AG04450 (cell line): ENCODE data around the gene LCN6. TPM values are rescaled to one million over a fixed set of nuclear protein-coding genes. Genes with fewer than 3 reads are reported as not detected.

ENCODE experiments used
- CTCF ChIA-PET: fragments of 300-600, 350-600 bp; formaldehyde crosslinking; extraction: SDS; loops from one replicate; lab custom pipeline; 2022; ENCODE audit warnings: antibody characterized with exemption, inconsistent platforms; lab: Charles Lee
- POLR2A ChIA-PET: fragments of 350-600 bp; formaldehyde crosslinking; extraction: SDS; loops from one replicate; lab custom pipeline; 2021; ENCODE audit warnings: antibody characterized with exemption, inconsistent platforms; lab: Yijun Ruan, JAX
- DNase-seq: peaks from one replicate; pipeline ENCODE4 v3.0.0-alpha.2; 2011; ENCODE audit warnings: low read depth, low spot score
- H3K27ac ChIP-seq: one replicate; pipeline ENCODE4 v1.5.1; 2012; ENCODE audit warnings: low read depth, low read length, control low read depth
- H3K27me3 ChIP-seq: one replicate; pipeline ENCODE4 v1.6.0; 2012; ENCODE audit warnings: low read length; ENCODE audit not compliant: control insufficient read depth, insufficient read depth
- H3K4me3 ChIP-seq: 2 replicates; pipeline ENCODE4 v1.5.1; 2011; ENCODE audit warnings: mild to moderate bottlenecking, low read depth, low read length, control low read depth
- H3K9me3 ChIP-seq: 2 replicates; pipeline ENCODE4 v1.5.1; 2012; ENCODE audit warnings: low read length; ENCODE audit not compliant: control insufficient read depth, insufficient read depth
- CTCF ChIP-seq: IDR thresholded peaks from 2 replicates; pipeline ENCODE4 v1.5.1; 2011; ENCODE audit warnings: low read depth, low read length, control low read depth, inconsistent platforms
- polyA plus RNA-seq: library from polyadenylated mRNA; depleted of rRNA; stranded (reverse); fragments of >200 nt; gene quantifications from 2 replicates; pipeline ENCODE4 v1.2.3, GENCODE V29; 2011

The LCN6 gene
- polyA plus RNA-seq, 1 experiment, result not detected

- Histone ChIP-seq H3K27me3 (peaks cover 25% of the 10 kb centered on the region), H3K4me3 (no peak overlapping the region), H3K27ac (no peak overlapping the region), H3K9me3 (no peaks in the 10 kb centered on the region; the same call in 1 of the 2 replicates)
- ChIA-PET CTCF (interaction anchor here (0.7 to 1.5 kb wide), 2 partner anchors 26 to 44 kb away, joined by 3 to 5 read pairs; no protein-coding TSS in a partner anchor), POLR2A (interaction anchor here (0.9 kb wide), 1 partner anchor 29 kb away, joined by 3 read pairs; no protein-coding TSS in a partner anchor)
- TF ChIP-seq CTCF, result no peak
- DNase-seq, result no peak
Observed at GRCh38 chr9:136697821-136698526, 50.4 kb downstream of the LCN6 start.

- H3K27me3 ChIP-seq, result peaks cover 25% of the 10 kb centered on the region
- DNase-seq, result no peak
- ChIA-PET POLR2A (interaction anchor here (0.9 kb wide), 1 partner anchor 30 kb away, joined by 3 read pairs; no protein-coding TSS in a partner anchor), CTCF (interaction anchor here (0.7 to 1.5 kb wide), 2 partner anchors 26 to 44 kb away, joined by 3 to 5 read pairs; no protein-coding TSS in a partner anchor)
- no peak overlapping the region for H3K27ac ChIP-seq
- no peak overlapping the region for H3K4me3 ChIP-seq
- H3K9me3 ChIP-seq, result no peaks in the 10 kb centered on the region; the same call in 1 of the 2 replicates
- no peak for TF ChIP-seq CTCF
Observed at GRCh38 chr9:136697146-136697820, 51.0 kb downstream of the LCN6 start.

GRCh38 chr9:136696502-136696901, 51.8 kb downstream of the LCN6 start:
- Histone ChIP-seq H3K27ac (no peak overlapping the region), H3K9me3 (no peaks in the 10 kb centered on the region; the same call in 1 of the 2 replicates), H3K4me3 (no peak overlapping the region), H3K27me3 (peaks cover 21% of the 10 kb centered on the region)
- ChIA-PET POLR2A (no interaction called here), CTCF (interaction anchor here (1.5 kb wide), 1 partner anchor 25 kb away, joined by 5 read pairs; no protein-coding TSS in a partner anchor)
- DNase-seq, result no peak
- TF ChIP-seq CTCF, result no peak

- no peak overlapping the region for H3K4me3 ChIP-seq
- H3K9me3 ChIP-seq, result no peaks in the 10 kb centered on the region; the same call in 1 of the 2 replicates
- H3K27me3 ChIP-seq, result peaks cover 15% of the 10 kb centered on the region
- TF ChIP-seq CTCF, result no peak
- ChIA-PET POLR2A (no interaction called here), CTCF (no interaction called here)
- DNase-seq, result no peak
- H3K27ac ChIP-seq, result no peak overlapping the region
Observed at GRCh38 chr9:136695955-136696354, 52.4 kb downstream of the LCN6 start.
